HCT116 (cell line): ENCODE data around the gene OPCML. TPM values are rescaled to one million over a fixed set of nuclear protein-coding genes. Genes with fewer than 3 reads are reported as not detected.

Source experiments
- ATAC-seq: fragments of 200-7000 bp; cut with Tn5 transposase; 2 replicates; pipeline ENCODE4 v1.9.1; 2020; ENCODE audit warnings: mild to moderate bottlenecking, moderate library complexity
- BruUV-seq: library from RNA; stranded (reverse); fragments of 400-500 nt; replicated peaks from 2 replicates; lab custom pipeline; 2021; lab: Mats Ljungman, UMichigan
- CTCF ChIA-PET: fragments of 300-600 bp; sonication (Branson Sonifier 250); formaldehyde crosslinking; loops from one replicate; lab custom pipeline; 2021; ENCODE audit warnings: antibody characterized with exemption; lab: Charles Lee
- POLR2A ChIA-PET: fragments of 300-600, 350-600 bp; sonication (Branson Sonifier 250); formaldehyde crosslinking; loops from one replicate; lab custom pipeline; 2021; ENCODE audit warnings: antibody characterized with exemption; lab: Charles Lee
- RAD21 ChIA-PET, 2 experiments: fragments of 300-600 bp; sonication (Branson Sonifier 250); formaldehyde crosslinking; loops; one replicate each; lab custom pipeline; 2023; ENCODE audit warnings: low total read pairs in 2 of 2; ENCODE audit not compliant: uncharacterized antibody in 2 of 2, unreplicated experiment in 2 of 2, low non-redundant PET in 1 of 2; lab: Charles Lee
- DNase-seq: peaks from one replicate; pipeline ENCODE4 v3.0.0-alpha.2; 2010; ENCODE audit warnings: low read depth, low spot score
- H2AFZ ChIP-seq: fragments of 200-600 bp; shearing (Covaris generic), sonication (generic); 2 replicates; pipeline ENCODE4 v1.6.1; 2017; ENCODE audit warnings: low read depth, mixed run types, mixed read lengths, antibody characterized with exemption, low read length; ENCODE audit not compliant: poor library complexity, severe bottlenecking
- H3K27ac ChIP-seq: 2 replicates; pipeline ENCODE4 v1.5.1; 2012; ENCODE audit warnings: low read depth, low read length
- H3K27me3 ChIP-seq: fragments of 200-600 bp; sonication (generic); 2 replicates; pipeline ENCODE4 v1.6.1; 2016; ENCODE audit warnings: mixed run types, low read length, mixed read lengths; ENCODE audit not compliant: insufficient read depth
- H3K36me3 ChIP-seq, 2 experiments: fragments of 200-500 bp in 1 of 2; fragments of 200-600 bp in 1 of 2; sonication (Bioruptor generic) in 1 of 2; sonication (generic) in 1 of 2; 2 replicates each; pipeline versions ENCODE4 v1.5.1 to v1.6.1; 2014 to 2016; ENCODE audit warnings: low read length in 2 of 2, inconsistent platforms in 1 of 2, mixed read lengths in 1 of 2, mixed run types in 1 of 2; ENCODE audit not compliant: insufficient read depth in 2 of 2, control insufficient read depth in 1 of 2
- H3K4me1 ChIP-seq, 2 experiments: fragments of 200-600 bp in 1 of 2; sonication (generic) in 1 of 2; 2 replicates each; pipeline versions ENCODE4 v1.5.1 to v1.6.1; 2012 to 2017; ENCODE audit warnings: low read length in 2 of 2, inconsistent platforms in 1 of 2, mild to moderate bottlenecking in 1 of 2, mixed read lengths in 1 of 2, mixed run types in 1 of 2, moderate library complexity in 1 of 2; ENCODE audit not compliant: insufficient read depth in 2 of 2, control insufficient read depth in 1 of 2
- H3K4me2 ChIP-seq: fragments of 200-600 bp; sonication (generic); 2 replicates; pipeline ENCODE4 v1.6.1; 2017; ENCODE audit warnings: mixed run types, low read length, mixed read lengths
- H3K4me3 ChIP-seq, 2 experiments: fragments of 200-600 bp in 1 of 2; sonication (generic) in 1 of 2; replicated peaks in 1 of 2; 2 replicates each; pipeline ENCODE4 v1.5.1; 2011 to 2016; ENCODE audit warnings: low read length in 2 of 2, control low read depth in 1 of 2, low read depth in 1 of 2, mild to moderate bottlenecking in 1 of 2, mixed read lengths in 1 of 2, mixed run types in 1 of 2
- H3K79me2 ChIP-seq: fragments of 200-600 bp; sonication (generic); 2 replicates; pipeline ENCODE4 v1.6.1; 2017; ENCODE audit warnings: mild to moderate bottlenecking, mixed run types, low read length, moderate library complexity, mixed read lengths; ENCODE audit not compliant: insufficient read depth
- H3K9ac ChIP-seq: fragments of 200-600 bp; sonication (generic); 2 replicates; pipeline ENCODE4 v1.6.1; 2016; ENCODE audit warnings: low read length, mixed read lengths
- H3K9me2 ChIP-seq: fragments of 200-600 bp; sonication (generic), shearing (Covaris generic); 2 replicates; pipeline ENCODE4 v1.6.1; 2017; ENCODE audit warnings: mixed run types, mild to moderate bottlenecking, moderate library complexity; ENCODE audit not compliant: insufficient read depth
- H3K9me3 ChIP-seq, 2 experiments: fragments of 200-500 bp in 1 of 2; fragments of 200-600 bp in 1 of 2; sonication (Bioruptor generic) in 1 of 2; sonication (generic) in 1 of 2; 2 replicates each; pipeline ENCODE4 v1.6.1; 2014 to 2017; ENCODE audit warnings: low read length in 2 of 2, mixed read lengths in 2 of 2, inconsistent platforms in 1 of 2, low read depth in 1 of 2, mild to moderate bottlenecking in 1 of 2, mixed run types in 1 of 2, moderate library complexity in 1 of 2; ENCODE audit not compliant: control insufficient read depth in 1 of 2, insufficient read depth in 1 of 2
- H4K20me1 ChIP-seq: fragments of 200-600 bp; sonication (generic), shearing (Covaris generic); 2 replicates; pipeline ENCODE4 v1.6.1; 2017; ENCODE audit warnings: mixed run types, mild to moderate bottlenecking, moderate library complexity; ENCODE audit not compliant: insufficient read depth
- CBX3 ChIP-seq: IDR thresholded peaks from 2 replicates; pipeline ENCODE4 v1.6.1; 2012; ENCODE audit warnings: low read depth
- EGR1 ChIP-seq: IDR thresholded peaks from 2 replicates; pipeline ENCODE4 v1.6.1; 2012; ENCODE audit warnings: low read depth
- EZH2 ChIP-seq: fragments of 200-600 bp; sonication (generic); IDR thresholded peaks from 2 replicates; pipeline ENCODE4 v1.6.1; 2017; ENCODE audit warnings: antibody characterized with exemption, mixed run types
- EZH2phosphoT487 ChIP-seq: fragments of 200-600 bp; IDR thresholded peaks from 2 replicates; pipeline ENCODE4 v1.6.1; 2018; ENCODE audit warnings: antibody characterized with exemption, borderline replicate concordance
- JUND ChIP-seq: IDR thresholded peaks from 2 replicates; pipeline ENCODE4 v1.6.1; 2012
- POLR2A ChIP-seq: IDR thresholded peaks from 2 replicates; pipeline ENCODE4 v1.7.0; 2011; ENCODE audit warnings: borderline replicate concordance; ENCODE audit not compliant: insufficient read depth, insufficient read length; ENCODE audit errors: extremely low read depth
- SP1 ChIP-seq: IDR thresholded peaks from 2 replicates; pipeline ENCODE4 v1.6.1; 2012; ENCODE audit warnings: low read depth
- TCF7L2 ChIP-seq: IDR thresholded peaks from 2 replicates; pipeline ENCODE4 v1.7.0; 2011; ENCODE audit warnings: borderline replicate concordance, inconsistent platforms; ENCODE audit not compliant: insufficient read depth, insufficient read length; ENCODE audit errors: extremely low read depth
- YY1 ChIP-seq: IDR thresholded peaks from 2 replicates; pipeline ENCODE4 v1.6.1; 2011; ENCODE audit warnings: low read length, low read depth, moderate library complexity, mild to moderate bottlenecking; ENCODE audit not compliant: insufficient replicate concordance; ENCODE audit errors: extremely low read depth
- ZNF274 ChIP-seq: fragments of 200-500 bp; sonication (Bioruptor generic); IDR thresholded peaks from 2 replicates; pipeline ENCODE4 v1.6.1; 2014; ENCODE audit warnings: mild to moderate bottlenecking, low read depth, low read length, inconsistent platforms
- intact Hi-C: fragments of 100-400 bp; cut with micrococcal nuclease; formaldehyde crosslinking; loops from 2 replicates; pipeline ENCODE4 v1.10.0; 2022
- total RNA-seq: library from RNA; stranded (reverse); gene quantifications from one replicate; pipeline ENCODE4 v1.2.1, GENCODE V29; 2021; ENCODE audit not compliant: unreplicated experiment
- TF ChIP-seq, protein P1 (sequence below): IDR thresholded peaks from 2 replicates; pipeline ENCODE4 v1.6.1; 2012; ENCODE audit warnings: low read depth
- TF ChIP-seq, protein P2 (sequence below): IDR thresholded peaks from 2 replicates; pipeline ENCODE4 v1.6.1; 2011; ENCODE audit warnings: mild to moderate bottlenecking, low read length, moderate library complexity; ENCODE audit not compliant: insufficient replicate concordance; ENCODE audit errors: extremely low read depth

OPCML gene
- total RNA-seq, 1 experiment from 2014 or later = not detected

DNA sequence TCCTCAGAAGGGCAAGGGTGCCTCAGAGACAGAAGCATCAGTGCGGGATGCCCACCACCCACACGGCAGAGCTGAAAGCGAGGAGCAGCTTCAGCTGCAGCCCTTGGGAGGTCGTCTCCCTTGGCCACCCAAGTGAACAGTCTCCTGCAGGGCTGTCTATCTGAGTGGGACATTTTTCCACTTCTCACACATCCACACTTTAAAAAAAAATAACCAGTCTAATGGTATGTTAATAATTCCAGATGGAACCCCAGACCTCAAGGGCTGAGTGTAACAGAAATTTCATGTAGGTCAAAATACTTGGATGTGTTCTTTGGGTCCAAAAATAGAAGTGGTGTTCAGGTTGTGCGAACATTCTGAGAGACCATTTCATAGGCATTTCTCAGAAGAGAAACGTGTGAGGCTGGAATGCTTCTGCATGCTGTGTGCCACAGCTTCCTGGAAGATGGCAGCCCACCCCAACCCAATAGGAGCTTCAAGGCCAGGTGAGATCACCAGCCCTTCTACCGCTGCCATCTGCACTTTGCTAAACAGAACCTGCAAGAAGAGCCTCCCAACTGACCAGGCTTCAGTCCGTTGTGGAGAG, 623.2 kb downstream of the OPCML start:
- TF ChIP-seq EZH2phosphoT487 = no peak
- TF ChIP-seq, protein P1, sequence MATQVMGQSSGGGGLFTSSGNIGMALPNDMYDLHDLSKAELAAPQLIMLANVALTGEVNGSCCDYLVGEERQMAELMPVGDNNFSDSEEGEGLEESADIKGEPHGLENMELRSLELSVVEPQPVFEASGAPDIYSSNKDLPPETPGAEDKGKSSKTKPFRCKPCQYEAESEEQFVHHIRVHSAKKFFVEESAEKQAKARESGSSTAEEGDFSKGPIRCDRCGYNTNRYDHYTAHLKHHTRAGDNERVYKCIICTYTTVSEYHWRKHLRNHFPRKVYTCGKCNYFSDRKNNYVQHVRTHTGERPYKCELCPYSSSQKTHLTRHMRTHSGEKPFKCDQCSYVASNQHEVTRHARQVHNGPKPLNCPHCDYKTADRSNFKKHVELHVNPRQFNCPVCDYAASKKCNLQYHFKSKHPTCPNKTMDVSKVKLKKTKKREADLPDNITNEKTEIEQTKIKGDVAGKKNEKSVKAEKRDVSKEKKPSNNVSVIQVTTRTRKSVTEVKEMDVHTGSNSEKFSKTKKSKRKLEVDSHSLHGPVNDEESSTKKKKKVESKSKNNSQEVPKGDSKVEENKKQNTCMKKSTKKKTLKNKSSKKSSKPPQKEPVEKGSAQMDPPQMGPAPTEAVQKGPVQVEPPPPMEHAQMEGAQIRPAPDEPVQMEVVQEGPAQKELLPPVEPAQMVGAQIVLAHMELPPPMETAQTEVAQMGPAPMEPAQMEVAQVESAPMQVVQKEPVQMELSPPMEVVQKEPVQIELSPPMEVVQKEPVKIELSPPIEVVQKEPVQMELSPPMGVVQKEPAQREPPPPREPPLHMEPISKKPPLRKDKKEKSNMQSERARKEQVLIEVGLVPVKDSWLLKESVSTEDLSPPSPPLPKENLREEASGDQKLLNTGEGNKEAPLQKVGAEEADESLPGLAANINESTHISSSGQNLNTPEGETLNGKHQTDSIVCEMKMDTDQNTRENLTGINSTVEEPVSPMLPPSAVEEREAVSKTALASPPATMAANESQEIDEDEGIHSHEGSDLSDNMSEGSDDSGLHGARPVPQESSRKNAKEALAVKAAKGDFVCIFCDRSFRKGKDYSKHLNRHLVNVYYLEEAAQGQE = no peak
- TF ChIP-seq POLR2A = no peak
- no peak for TF ChIP-seq EGR1
- no peak for TF ChIP-seq ZNF274
- TF ChIP-seq YY1 = no peak
- TF ChIP-seq SP1 = no peak
- TF ChIP-seq CBX3 = no peak
- TF ChIP-seq TCF7L2 = no peak
- TF ChIP-seq, protein P2, sequence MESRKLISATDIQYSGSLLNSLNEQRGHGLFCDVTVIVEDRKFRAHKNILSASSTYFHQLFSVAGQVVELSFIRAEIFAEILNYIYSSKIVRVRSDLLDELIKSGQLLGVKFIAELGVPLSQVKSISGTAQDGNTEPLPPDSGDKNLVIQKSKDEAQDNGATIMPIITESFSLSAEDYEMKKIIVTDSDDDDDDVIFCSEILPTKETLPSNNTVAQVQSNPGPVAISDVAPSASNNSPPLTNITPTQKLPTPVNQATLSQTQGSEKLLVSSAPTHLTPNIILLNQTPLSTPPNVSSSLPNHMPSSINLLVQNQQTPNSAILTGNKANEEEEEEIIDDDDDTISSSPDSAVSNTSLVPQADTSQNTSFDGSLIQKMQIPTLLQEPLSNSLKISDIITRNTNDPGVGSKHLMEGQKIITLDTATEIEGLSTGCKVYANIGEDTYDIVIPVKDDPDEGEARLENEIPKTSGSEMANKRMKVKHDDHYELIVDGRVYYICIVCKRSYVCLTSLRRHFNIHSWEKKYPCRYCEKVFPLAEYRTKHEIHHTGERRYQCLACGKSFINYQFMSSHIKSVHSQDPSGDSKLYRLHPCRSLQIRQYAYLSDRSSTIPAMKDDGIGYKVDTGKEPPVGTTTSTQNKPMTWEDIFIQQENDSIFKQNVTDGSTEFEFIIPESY = no peak
- TF ChIP-seq JUND = no peak
- no peak for TF ChIP-seq EZH2
- no peaks in the 10 kb centered on the region for H4K20me1 ChIP-seq
- no peak overlapping the region for H3K27ac ChIP-seq
- CTCF ChIA-PET = no interaction called here
- H3K4me2 ChIP-seq = no peak overlapping the region
- H3K9me3 ChIP-seq = peaks cover 11 to 25% of the 10 kb centered on the region in 2 experiments; a peak in 2 of 4 replicates
- H3K4me3 ChIP-seq = no peak overlapping the region
- DNase-seq (no peak), ATAC-seq (no peak)
- no peak overlapping the region for H3K9ac ChIP-seq
- intact Hi-C loops = no loop called here
- H3K9me2 ChIP-seq = no peaks in the 10 kb centered on the region
- RAD21 ChIA-PET = no interaction called here
- H2AFZ ChIP-seq = no peak overlapping the region
- BruUV-seq = no TSS peak
- H3K36me3 ChIP-seq = no peaks in the 10 kb centered on the region
- POLR2A ChIA-PET = no interaction called here
- H3K4me1 ChIP-seq = no peaks in the 10 kb centered on the region
- no peaks in the 10 kb centered on the region for H3K79me2 ChIP-seq
- no peaks in the 10 kb centered on the region for H3K27me3 ChIP-seq
